ENCODE data around the gene SLC51A. TPM values are rescaled to one million over a fixed set of nuclear protein-coding genes. Genes with fewer than 3 reads are reported as not detected.
A peak's percentile ranks its signal among the peaks of the same experiment; 100 is the strongest.
"Not testable (repeated sequence)": the region's sequence is repeated elsewhere in the genome, so short reads cannot be mapped to it uniquely, and the experiment has no call there.

The SLC51A gene
- total RNA-seq, 2 donors from 2014 or later: not detected

- H3K36me3 Mint-ChIP-seq (ENCODE audit: insufficient read depth in 2 of 2): no peaks in the 10 kb centered on the region
- H3K27me3 Mint-ChIP-seq (ENCODE audit: low read depth): no peaks in the 10 kb centered on the region
- ATAC-seq (replicated peaks in 1 of 2) (no peak), DNase-seq (no peak)
- H3K9me3 Mint-ChIP-seq: no peaks in the 10 kb centered on the region
- H3K27ac Mint-ChIP-seq: no peak overlapping the region
- no peak overlapping the region for H3K4me3 Mint-ChIP-seq
- peaks cover 22% of the 10 kb centered on the region for H3K4me1 Mint-ChIP-seq (ENCODE audit: low read depth)
These were observed 18.2 kb upstream of the SLC51A start for GRCh38 chr3:196198081-196198675.

- DNase-seq (no peak), ATAC-seq (replicated peaks in 1 of 2) (no peak)
- Mint-ChIP-seq H3K36me3 (ENCODE audit: insufficient read depth in 2 of 2) (no peaks in the 10 kb centered on the region), H3K27me3 (ENCODE audit: low read depth) (no peaks in the 10 kb centered on the region), H3K9me3 (no peaks in the 10 kb centered on the region), H3K4me3 (no peak overlapping the region), H3K4me1 (ENCODE audit: low read depth) (peaks cover 16% of the 10 kb centered on the region), H3K27ac (no peak overlapping the region)
These were observed 17.3 kb upstream of the SLC51A start for GRCh38 chr3:196198771-196199753.

GRCh38 chr3:196202516-196202970 lies 13.8 kb upstream of the SLC51A start:
- no peak for DNase-seq
- no peaks in the 10 kb centered on the region for H3K36me3 Mint-ChIP-seq (ENCODE audit: insufficient read depth in 2 of 2)
- H3K4me1 Mint-ChIP-seq (ENCODE audit: low read depth): peaks cover 7% of the 10 kb centered on the region
- peak overlapping the region in 1 of 2 donors; percentile 2 for H3K4me3 Mint-ChIP-seq
- H3K27me3 Mint-ChIP-seq (ENCODE audit: low read depth): peaks cover 7% of the 10 kb centered on the region
- no peak overlapping the region for H3K27ac Mint-ChIP-seq
- no peak for ATAC-seq (replicated peaks in 1 of 2)
- H3K9me3 Mint-ChIP-seq: no peaks in the 10 kb centered on the region

GRCh38 chr3:196203846-196204245 lies 12.5 kb upstream of the SLC51A start:
- Mint-ChIP-seq H3K9me3 (no peaks in the 10 kb centered on the region), H3K27ac (no peak overlapping the region), H3K4me1 (ENCODE audit: low read depth) (peaks cover 19% of the 10 kb centered on the region), H3K27me3 (ENCODE audit: low read depth) (peaks cover 7% of the 10 kb centered on the region), H3K4me3 (no peak overlapping the region), H3K36me3 (ENCODE audit: insufficient read depth in 2 of 2) (peaks cover 0 to 1% of the 10 kb centered on the region in 2 donors)
- DNase-seq (no peak), ATAC-seq (replicated peaks in 1 of 2) (no peak)

GRCh38 chr3:196205442-196206205 lies 10.7 kb upstream of the SLC51A start:
- not testable (repeated sequence) for DNase-seq; H3K27me3 Mint-ChIP-seq (ENCODE audit: low read depth); H3K4me3 Mint-ChIP-seq; H3K27ac Mint-ChIP-seq; H3K9me3 Mint-ChIP-seq; H3K36me3 Mint-ChIP-seq (ENCODE audit: insufficient read depth in 2 of 2); ATAC-seq (replicated peaks in 1 of 2)
- H3K4me1 Mint-ChIP-seq (ENCODE audit: low read depth): peaks cover 19% of the 10 kb centered on the region

GRCh38 chr3:196207159-196207832 lies 9.0 kb upstream of the SLC51A start:
- peak in 1 of 2 donors; percentile 30 for DNase-seq
- Mint-ChIP-seq H3K27ac (no peak overlapping the region), H3K4me1 (ENCODE audit: low read depth) (peaks cover 19% of the 10 kb centered on the region), H3K27me3 (ENCODE audit: low read depth) (peaks cover 7% of the 10 kb centered on the region), H3K9me3 (no peaks in the 10 kb centered on the region), H3K4me3 (peak overlapping the region; percentile 84 to 85), H3K36me3 (ENCODE audit: insufficient read depth in 2 of 2) (peaks cover 0 to 1% of the 10 kb centered on the region in 2 donors)
- peak; percentile 62 to 75 for ATAC-seq (replicated peaks in 1 of 2)

- H3K27ac Mint-ChIP-seq: no peak overlapping the region
- DNase-seq: peak; percentile 57 to 67
- peaks cover 7% of the 10 kb centered on the region for H3K27me3 Mint-ChIP-seq (ENCODE audit: low read depth)
- peak overlapping the region; percentile 84 to 85 for H3K4me3 Mint-ChIP-seq
- H3K36me3 Mint-ChIP-seq (ENCODE audit: insufficient read depth in 2 of 2): peaks cover 0 to 1% of the 10 kb centered on the region in 2 donors
- H3K4me1 Mint-ChIP-seq (ENCODE audit: low read depth): peaks cover 19% of the 10 kb centered on the region
- peak; percentile 79 for ATAC-seq (replicated peaks in 1 of 2)
- no peaks in the 10 kb centered on the region for H3K9me3 Mint-ChIP-seq
These were observed 8.3 kb upstream of the SLC51A start for GRCh38 chr3:196207833-196208607.

- Mint-ChIP-seq H3K36me3 (ENCODE audit: insufficient read depth in 2 of 2) (peaks cover 0 to 1% of the 10 kb centered on the region in 2 donors), H3K9me3 (no peaks in the 10 kb centered on the region), H3K4me3 (peak overlapping the region in 1 of 2 donors; percentile 85), H3K27ac (no peak overlapping the region), H3K27me3 (ENCODE audit: low read depth) (peaks cover 7% of the 10 kb centered on the region), H3K4me1 (ENCODE audit: low read depth) (peaks cover 19% of the 10 kb centered on the region)
- no peak for DNase-seq
- no peak for ATAC-seq (replicated peaks in 1 of 2)
These were observed 7.2 kb upstream of the SLC51A start for GRCh38 chr3:196208942-196209695.

- not testable (repeated sequence) for DNase-seq; H3K9me3 Mint-ChIP-seq; H3K36me3 Mint-ChIP-seq (ENCODE audit: insufficient read depth in 2 of 2); H3K27ac Mint-ChIP-seq; H3K4me3 Mint-ChIP-seq; ATAC-seq (replicated peaks in 1 of 2); H3K27me3 Mint-ChIP-seq (ENCODE audit: low read depth)
- H3K4me1 Mint-ChIP-seq (ENCODE audit: low read depth): peaks cover 19% of the 10 kb centered on the region
These were observed 6.2 kb upstream of the SLC51A start for GRCh38 chr3:196209944-196210672.

GRCh38 chr3:196210673-196211556 lies 5.4 kb upstream of the SLC51A start, which contains the start of gene ZDHHC19:
Gene ZDHHC19 (minus strand): TSS chr3:196211400. CDS start chr3:196211315, 85 bp downstream.
- DNase-seq (no peak), ATAC-seq (replicated peaks in 1 of 2) (no peak)
- Mint-ChIP-seq H3K9me3 (no peaks in the 10 kb centered on the region), H3K4me1 (ENCODE audit: low read depth) (peaks cover 19% of the 10 kb centered on the region), H3K36me3 (ENCODE audit: insufficient read depth in 2 of 2) (peaks cover 0 to 1% of the 10 kb centered on the region in 2 donors), H3K27ac (no peak within 1 kb of the TSS), H3K27me3 (ENCODE audit: low read depth) (peaks cover 7% of the 10 kb centered on the region), H3K4me3 (no peak within 1 kb of the TSS)
